ENCODE data around the gene BAHCC1. TPM values are rescaled to one million over a fixed set of nuclear protein-coding genes. Genes with fewer than 3 reads are reported as not detected.

Gene BAHCC1
- polyA plus RNA-seq, 4 donors, result 12.2 to 33.4 (median 23.2) TPM

DNA sequence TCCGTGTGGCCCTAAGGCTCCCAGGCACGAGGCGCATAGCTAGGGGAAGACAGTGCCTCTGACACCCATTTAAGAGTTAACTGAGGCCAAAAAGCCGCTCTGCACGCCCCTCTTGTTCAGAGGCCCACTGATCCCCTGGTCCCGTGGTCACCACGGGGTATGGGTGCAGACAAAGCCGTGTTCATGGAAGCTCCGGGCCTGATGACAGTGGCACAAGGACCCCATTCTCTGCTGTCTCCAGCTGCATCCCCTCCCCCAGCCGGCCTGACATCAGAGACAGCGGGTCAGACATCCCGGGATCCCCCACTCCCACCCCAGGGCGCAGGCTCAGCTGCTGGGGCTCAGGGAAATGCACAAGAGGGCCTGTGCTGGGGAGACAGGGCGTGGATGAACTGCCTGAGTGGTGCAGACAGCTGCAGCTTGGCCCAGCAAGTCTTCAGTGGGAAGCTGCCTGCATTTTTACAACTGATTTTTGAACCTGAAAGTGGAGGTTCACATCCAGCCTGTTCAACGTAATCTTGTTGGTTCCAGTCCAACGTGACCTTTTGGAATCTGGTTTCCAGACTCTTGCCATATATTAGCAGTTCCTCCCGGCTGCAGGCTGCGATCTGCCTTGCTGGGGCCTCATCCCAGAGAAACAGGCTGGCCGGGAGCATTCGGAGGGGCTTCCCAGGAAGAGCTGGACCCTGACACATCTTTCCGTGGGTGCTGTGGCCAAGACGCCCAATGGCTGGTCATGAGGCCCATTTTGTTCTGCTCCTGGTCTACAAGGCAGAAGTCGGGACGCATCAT, 9.7 kb upstream of the BAHCC1 start:
- no peak for DNase-seq (ENCODE audit: low read depth in 4 of 4, low spot score in 2 of 4)

DNA sequence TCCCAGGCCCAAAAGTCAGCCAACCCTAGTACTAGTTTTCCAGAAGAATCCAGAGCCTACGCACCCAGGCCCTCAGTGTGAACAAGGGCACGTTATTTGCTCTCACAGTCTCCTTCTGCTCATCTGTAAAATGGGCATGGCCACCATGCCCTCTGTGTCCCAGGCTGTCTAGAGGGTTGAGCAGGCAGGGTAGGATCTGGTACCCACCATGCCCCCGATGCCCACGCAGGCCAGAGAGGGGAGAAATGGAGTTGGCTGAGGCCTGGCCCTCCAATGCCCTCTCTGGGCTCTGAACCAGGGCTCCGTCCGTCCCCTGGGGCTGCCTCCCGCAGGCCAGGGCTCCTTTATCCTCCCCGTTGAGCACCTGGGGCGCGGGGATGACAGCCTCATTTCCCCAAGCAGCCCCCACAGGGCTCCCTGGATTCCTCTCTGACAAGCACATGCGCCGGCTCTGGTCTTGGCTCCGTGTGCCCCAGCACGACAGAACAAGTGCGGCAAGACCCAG, 9.1 kb upstream of the BAHCC1 start:
- no peak for DNase-seq (ENCODE audit: low read depth in 4 of 4, low spot score in 2 of 4)

DNA sequence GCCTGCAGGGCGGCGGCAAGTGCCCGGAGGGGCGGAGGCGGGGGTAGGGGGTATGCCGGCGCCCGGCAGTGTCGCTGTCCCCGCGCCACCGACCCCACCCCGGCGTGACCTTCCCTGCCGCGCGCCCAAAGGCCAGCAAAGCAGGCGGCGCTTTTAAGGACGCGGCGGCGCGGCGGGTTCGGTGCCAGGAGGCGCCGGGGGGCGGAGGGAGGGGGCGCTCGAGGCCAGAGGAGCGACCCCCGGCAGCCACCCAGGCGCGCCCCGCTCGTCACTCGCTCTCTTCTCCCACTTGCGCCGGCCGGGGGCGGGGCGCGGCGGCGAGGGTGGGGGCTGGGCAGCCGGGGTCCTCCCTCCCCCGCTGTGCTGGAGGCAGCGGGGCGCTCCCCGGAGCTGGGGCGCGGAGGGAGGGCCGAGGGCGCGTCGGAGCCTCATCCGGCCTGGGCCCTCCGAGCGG, 8.6 kb upstream of the BAHCC1 start:
- DNase-seq (ENCODE audit: low read depth in 4 of 4, low spot score in 2 of 4), result no peak

DNA sequence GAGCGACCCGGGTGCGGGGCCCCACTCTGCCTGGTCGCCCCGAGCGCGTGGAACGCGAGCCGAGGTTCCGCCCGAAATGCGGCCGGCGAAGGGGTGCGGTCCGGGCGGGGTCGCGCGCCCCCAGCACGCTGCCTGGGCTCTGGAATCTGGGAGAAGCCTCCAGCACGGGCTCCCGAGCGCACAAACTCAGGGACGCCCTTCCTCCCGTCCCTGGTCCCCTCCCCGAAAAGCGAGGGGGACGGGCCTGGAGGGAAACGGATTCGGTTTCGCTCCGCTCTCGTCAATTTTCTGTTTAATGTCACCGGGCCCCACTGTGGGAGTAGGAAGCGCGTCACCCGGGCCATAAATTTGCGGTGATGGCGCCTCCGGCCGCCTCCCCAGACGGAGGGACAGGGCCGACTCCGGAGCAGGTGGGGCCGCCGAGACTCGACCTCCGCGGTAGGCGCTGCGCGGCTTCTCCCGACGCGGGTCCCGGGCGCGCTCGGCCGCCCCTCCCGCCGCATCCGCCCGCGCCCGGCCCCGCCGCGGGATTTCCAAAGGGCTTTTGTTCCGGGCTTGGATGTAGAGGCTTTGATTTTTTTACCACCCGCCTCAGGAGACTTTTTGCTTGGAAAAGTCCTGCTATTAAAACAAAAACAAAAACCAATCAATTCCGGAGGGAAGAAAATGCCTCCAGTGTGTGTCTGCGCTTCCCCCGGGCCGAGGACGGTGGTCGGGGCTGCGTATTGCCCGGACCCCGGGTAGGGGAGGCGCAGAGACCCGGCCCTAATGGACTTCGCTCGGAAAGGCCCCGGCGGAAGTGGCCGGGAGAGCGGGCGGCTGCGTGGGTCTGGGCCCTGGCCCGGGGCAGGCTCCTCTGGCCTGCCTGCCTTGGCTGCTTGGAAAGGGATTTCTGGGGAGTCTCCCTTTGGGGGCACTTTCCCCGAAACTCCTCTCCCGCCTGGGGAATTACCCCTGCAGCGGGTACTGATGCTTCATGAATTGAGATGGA, 7.9 kb upstream of the BAHCC1 start:
- DNase-seq (ENCODE audit: low read depth in 4 of 4, low spot score in 2 of 4), result no peak

DNA sequence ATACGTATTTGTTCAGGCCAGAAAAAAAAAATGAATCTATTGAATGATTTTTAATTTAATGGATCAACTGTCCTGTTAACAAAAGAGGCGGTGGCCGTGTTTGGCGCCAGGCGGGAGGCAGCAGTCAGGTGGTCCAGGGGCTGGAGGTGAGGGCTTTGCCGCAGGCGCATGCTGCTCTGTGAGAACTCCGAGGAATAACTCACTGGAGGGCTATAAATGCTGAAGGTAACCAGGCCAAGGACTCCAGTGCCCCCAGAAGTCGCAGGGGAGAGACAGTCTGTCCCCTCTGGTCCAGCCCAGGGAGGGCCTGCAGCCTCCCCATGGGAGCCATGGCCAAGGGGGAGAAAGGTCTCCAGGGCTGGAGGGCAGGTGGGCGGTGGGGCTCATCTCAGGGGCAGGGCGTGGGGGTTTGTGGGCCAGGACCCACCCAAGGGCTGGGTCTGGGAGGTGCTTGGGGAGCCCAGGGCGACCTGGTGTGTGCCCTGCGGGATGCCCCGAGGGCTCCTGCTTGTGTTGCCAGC, 7.1 kb upstream of the BAHCC1 start:
- DNase-seq (ENCODE audit: low read depth in 4 of 4, low spot score in 2 of 4), result no peak

DNA sequence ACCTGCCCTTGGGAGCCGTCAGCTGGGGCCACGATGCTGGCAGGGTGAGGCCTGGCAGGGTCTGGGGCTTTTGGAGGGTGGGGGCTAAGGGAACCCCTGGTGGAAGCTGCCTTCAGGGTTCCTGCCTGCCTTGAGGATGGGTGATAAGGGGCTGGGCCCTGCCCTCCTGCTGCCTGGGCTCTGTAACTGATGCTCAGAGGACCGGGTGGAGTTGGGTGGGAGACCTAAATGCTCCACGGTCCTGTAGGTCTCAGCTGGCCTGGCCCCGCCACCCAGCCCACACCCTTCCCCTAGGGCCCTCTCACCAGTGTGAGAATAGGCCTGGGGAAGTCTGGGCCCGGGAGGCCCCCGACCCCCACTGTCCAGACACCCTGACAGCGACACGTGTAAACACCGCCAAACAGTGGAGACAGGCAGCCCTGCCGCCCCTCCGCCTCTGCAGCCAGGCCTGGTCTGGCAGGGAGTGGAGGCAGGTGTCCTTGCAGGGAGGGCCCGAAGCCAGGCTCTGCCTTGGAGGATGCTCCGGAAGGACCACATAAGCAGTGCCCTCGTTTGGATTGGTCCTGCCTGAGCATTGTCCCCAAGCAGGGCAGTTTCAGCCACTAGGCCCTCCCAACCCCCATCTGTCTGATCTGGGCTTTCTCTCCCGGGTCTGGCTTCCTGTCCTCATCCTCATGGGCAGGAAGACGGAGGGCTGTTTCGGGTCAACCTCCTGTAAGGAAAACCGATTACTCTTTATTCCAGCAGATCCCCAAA, 6.5 kb upstream of the BAHCC1 start:
- no peak for DNase-seq (ENCODE audit: low read depth in 4 of 4, low spot score in 2 of 4)

DNA sequence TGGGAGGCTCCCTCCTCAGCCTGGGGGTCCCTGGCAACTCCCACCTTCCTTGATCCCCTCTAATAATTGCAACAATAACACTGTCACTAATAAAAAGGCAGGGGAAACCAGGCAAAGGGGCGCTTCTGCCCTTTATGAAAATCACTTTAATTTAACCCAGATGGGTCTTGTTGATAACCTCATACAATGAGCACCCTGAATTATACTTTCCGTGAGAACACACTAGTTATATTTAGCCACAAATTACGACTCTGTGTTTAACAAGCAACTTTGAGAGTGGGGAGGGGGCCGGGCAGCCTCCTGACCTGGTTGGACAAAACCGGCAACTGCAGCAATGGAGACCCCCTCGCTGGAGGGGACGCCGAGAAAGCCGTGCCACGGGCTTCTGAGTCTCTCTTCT, 5.7 kb upstream of the BAHCC1 start:
- no peak for DNase-seq (ENCODE audit: low read depth in 4 of 4, low spot score in 2 of 4)

DNA sequence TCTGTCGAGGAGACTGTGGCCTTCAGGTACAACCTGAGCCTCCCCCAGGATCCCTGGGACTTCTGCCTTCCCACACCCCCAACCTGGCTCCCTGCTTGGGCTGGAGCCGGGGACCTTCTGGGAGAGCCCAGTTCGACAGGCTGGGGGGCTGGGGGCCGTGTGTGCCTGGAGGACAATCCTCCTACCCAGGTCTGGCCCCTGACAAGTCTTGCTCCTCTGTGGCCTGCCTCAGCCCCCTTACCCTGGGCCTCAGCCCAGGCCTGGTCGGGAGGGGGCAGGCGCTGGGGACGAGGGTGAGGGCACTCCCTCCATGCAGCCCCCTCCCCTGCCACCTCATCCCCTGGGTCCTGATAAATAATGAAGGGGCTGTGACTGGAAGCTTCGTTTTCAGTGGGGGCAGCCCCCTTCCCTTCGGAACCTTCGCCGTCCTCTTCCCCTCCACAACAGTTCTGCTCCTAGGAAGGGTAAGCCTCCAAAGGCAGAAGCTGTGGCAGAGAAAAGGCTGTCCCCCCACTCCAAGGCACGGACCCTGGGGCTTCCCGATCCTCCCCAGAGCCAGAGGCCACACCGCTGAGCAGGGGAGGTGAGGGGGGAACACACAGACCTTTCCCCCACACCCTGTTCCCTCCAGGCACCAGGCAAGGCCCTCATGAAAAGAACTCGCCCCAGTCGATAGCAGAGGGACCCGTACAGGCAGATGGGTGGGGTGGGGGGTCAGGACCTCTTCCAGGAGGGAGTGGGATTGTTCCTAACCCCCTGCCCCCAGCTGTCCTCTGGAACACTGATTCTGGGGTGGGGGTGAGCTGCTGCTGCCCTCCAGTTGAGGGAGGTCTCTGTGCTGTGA, 5.0 kb upstream of the BAHCC1 start:
- DNase-seq (ENCODE audit: low read depth in 4 of 4, low spot score in 2 of 4), result no peak

DNA sequence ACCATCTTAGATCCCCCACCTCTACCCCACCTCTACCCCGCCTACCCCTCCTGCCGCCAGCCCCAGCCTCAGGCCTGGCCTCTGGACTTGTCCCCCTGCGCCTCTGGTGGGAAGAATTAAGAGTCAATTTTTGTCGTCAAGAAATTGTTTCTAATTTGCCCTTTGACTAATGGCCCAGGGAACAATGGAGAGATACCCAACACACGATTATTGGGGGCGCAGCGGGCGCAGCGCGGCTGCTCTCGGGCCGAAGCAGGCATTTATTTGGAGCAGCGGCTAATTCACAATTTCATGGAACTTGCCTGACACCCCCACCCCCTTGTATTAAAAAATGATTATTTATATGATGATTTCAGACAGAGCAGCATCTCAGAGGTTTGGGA, 4.4 kb upstream of the BAHCC1 start:
- DNase-seq (ENCODE audit: low read depth in 4 of 4, low spot score in 2 of 4), result no peak

DNA sequence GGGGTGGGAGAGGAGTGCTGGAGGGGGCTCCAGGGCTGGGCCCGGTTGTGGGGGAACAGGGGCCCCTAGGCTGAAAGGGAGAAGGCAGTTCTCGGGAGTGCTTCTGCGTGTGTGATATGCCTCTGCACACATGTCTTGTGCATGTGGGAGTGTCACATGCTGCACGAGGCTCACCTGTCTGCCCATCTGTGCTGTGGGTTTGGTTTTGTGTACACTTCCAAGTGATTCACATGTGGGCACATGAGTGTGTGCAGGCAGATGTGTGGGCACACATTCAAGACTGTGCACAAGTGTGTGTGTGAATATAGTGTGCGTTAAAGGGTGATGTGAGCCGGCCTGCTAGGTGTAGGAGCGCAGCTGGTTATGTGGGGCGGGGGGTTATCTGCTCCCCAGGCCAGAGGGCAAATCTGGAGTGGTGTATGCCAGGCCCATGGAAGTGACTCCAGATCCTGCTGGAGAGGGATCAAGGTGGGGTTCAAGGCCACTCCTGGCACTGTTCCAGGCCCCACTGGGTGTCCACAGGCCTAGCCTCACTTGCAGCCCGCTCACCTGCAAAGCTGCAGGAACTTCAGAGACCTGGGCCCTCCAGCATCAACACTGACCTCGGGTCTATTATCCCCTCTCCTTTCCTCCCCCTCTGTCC, 3.8 kb upstream of the BAHCC1 start:
- no peak for DNase-seq (ENCODE audit: low read depth in 4 of 4, low spot score in 2 of 4)

DNA sequence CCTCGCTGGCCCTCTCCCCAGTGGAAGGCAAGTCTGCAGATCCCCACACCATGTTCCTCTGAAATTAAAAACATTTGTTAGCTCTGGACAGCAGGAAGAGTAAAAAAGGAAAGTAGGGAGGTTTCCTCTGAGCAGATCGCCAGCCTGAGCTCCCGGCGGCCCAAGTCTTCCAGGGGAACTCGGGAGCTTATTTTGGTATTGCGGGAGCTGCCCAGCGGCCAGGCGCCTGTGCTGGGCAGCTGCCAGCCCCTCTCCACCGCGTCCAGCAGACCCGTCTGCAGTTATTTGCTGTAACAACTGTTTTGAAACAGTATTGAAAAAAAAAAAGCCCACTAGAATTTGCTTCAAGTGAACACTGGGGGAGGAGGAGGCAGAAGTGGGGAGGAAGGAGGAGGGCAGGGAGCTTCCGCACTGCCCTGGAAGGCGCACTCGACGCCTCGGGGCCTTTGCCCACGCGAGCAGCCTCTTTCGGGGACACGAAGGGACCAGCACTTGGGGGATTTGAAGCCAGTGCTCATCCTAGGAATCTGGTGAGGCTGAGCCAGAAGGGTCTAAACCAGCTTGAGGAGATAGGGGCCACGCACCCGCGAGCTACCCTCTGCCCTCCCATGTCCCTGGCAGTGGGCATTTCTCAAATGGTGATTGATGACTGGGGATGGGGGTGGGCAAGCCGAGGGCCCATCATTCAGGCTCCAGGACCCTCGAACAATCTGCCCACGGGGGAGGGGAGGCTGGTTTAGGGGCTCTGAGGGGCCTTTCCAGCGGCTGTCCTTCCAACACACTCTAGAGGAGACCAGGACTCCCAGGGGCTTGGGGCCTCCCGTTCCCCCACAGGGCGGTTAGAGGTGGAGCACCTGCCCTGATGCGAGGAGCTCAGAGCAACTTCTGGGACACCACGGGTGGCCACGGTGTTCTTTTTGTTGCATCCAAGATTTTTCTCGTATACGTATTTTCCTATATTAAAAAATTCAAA, 3.0 kb upstream of the BAHCC1 start:
- DNase-seq (ENCODE audit: low read depth in 4 of 4, low spot score in 2 of 4), result no peak

DNA sequence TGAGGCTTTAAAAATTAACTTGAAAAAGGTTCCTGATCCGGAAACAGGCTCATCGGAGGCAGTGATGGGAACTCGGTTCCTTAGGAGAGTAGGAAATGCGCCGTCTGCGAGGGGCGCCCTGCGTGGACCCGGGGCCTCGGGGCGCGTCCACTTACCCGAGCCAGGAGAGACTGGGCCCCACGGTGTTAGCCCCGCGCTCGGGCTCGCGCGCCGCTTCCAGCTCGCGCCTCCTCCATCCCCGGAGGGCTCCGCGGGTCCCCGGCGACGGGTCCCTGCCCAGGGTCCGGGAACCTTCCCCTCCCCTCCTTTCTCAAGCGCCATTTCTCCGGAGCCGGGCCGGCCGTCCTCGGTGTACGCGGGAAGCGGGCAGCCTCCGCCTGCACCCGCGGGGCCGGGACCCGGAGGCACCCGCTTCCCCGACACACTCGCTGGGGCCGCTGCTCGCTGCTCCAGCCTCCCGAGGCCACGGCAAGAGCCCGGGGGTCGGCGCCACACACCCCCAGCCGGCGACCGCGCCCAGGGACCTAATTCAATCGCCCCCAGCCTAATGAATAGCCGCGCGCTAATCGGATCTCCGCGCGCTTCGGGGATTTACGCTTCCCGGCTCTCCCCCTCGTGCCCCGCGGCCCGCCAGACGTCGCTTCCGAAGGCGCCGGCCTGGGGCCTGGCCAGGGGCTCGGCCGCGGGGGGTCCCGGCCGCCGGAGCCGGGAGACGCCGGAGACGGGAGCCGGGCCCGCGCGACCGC, 2.2 kb upstream of the BAHCC1 start:
- no peak for DNase-seq (ENCODE audit: low read depth in 4 of 4, low spot score in 2 of 4)

DNA sequence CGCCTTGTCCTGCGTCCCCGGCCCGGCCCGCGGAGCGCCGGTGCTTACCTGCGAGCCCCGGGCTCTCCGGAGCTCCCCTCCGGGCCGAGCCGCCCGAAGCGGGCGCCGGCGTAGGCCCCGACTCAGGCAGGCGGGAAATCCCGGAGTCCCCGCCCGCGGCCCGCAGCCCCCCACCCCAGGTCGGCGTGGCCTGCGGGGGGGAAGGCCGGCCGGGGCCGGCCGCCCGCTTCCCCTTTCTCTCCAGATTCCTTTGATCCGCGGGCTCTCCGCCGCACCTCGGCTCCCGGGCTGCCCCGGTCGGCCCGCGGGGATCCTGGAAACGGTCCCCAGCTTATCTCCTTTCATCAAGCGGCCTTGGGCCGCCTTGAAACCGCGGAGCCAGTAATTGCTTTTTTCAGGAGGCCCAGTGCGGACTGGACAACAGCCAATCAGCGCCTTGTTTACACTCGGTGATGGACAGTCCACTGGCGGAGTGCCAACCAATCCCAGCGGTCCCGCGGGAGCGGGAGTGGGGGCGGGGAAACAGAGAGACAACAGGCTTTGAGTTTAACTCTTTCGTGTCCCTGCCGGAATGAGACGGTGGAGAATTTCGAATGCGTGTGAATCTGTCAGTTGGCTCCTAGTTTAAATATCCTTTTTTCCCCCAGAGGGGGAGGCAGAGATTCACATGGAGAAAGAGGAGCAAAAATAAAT, 1.4 kb upstream of the BAHCC1 start:
- peak; percentile 99 to 100 (median 100) for DNase-seq (ENCODE audit: low read depth in 4 of 4, low spot score in 2 of 4)

DNA sequence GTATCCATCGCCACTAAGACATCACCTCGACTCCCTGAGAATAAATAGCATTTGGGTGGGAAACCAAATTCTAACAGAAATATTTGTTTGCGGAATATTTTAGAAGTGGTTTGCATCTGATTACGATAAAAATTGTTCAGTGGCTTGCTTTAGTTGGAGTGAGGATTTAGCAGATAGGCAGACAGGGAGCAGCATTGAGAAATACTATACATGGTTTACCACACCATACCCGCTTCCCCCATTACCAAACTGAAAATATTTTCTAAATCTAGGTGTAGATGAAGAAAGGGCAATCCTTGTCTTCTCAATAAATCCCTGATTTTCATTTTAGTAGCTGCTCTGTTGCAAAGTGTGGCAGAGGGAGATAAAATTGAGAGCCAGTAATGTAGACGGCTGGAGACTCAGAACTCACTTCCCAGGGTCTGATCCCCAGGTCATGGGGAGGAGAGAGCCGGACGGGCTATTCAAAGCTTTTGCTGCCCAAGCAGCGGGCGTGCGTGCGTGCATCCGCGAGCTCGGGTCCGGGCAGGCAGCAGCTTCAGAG, 808 bp upstream of the BAHCC1 start:
- DNase-seq (ENCODE audit: low read depth in 4 of 4, low spot score in 2 of 4), result no peak

DNA sequence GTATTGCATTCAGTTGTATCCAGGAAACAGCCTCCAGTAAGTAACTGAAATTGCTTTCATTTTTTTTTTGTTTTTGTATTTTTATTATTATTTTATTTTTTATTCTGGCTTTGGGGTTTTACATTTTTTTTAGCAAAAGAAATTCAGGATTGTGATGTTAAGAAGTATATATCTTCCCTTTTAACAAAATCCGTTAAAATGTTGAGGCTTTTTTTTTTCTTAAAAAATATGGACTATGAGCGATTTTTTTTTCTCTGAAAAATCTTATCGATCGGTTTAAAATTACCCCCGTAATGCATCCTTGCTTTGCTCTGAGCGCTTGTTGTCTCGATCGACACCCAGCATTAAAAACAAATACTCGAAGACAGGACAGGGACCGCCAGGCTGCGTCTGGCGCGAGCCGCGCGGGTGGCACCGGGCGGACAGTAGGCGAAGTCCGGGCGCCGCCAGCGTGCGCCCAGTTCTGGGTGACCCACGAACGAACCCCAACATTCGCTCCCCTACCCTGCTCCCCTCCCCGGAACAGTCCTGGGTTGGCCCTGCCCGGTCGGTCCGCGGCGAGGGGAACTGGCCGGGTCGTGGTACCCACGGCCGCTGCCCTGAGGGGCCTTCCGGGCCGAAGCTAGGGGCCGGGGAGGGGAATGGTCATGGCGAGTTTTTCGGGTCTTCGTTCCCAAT, 482 bp downstream of the BAHCC1 start:
- DNase-seq (ENCODE audit: low read depth in 4 of 4, low spot score in 2 of 4), result no peak

DNA sequence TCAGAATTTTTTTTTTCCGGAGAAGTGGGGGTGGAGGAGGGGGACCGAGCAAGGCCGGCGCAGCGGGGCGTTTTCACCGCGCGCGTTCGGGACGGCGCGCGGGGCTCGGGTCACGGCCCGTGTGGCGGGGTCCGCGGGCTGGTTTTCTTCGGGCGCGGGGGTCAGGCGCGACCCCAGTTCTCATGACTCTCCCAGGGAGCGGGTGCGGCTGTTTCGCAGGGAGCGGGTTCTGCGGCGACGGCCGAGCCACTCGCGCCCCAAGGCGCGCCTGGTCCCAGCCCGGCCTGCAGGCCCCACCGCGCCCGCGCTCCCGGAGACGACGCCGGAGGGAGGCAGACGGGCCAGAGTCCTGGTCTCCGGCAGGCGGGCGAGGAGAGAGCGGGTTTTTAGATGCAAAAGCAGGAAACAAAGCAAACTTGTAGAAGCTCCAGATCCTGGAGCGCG, 1.0 kb downstream of the BAHCC1 start:
- no peak for DNase-seq (ENCODE audit: low read depth in 4 of 4, low spot score in 2 of 4)

Measured in left renal cortex interstitium (tissue), 4 donors.